NCI-H1092 (cell line): Measurements from ENCODE around the gene EFL1.

Source experiments
- DNase-seq: peaks from one replicate; lab custom pipeline; 2025; lab: John Stamatoyannopoulos, UW

Gene EFL1

GRCh38 chr15:82124331-82125263, 137.9 kb downstream of the EFL1 start:
- DNase-seq, result no peak

- DNase-seq, result no peak
Observed at GRCh38 chr15:82122746-82123400, 139.7 kb downstream of the EFL1 start.

GRCh38 chr15:82118040-82118439, 144.5 kb downstream of the EFL1 start:
- DNase-seq, result no peak

- no peak for DNase-seq
Observed at GRCh38 chr15:82117296-82117695, 145.2 kb downstream of the EFL1 start.

- no peak for DNase-seq
Observed at GRCh38 chr15:82114660-82115059, 147.9 kb downstream of the EFL1 start.

GRCh38 chr15:82113106-82113715, 149.3 kb downstream of the EFL1 start:
- no peak for DNase-seq

- no peak for DNase-seq
Observed at GRCh38 chr15:82111918-82112317, 150.6 kb downstream of the EFL1 start.

GRCh38 chr15:82110144-82110543, 152.4 kb downstream of the EFL1 start:
- no peak for DNase-seq

- no peak for DNase-seq
Observed at GRCh38 chr15:82108489-82109078, 153.9 kb downstream of the EFL1 start.

- no peak for DNase-seq
Observed at GRCh38 chr15:82106679-82107078, 155.9 kb downstream of the EFL1 start.

- DNase-seq, result no peak
Observed at GRCh38 chr15:82105451-82106215, 156.9 kb downstream of the EFL1 start.

- DNase-seq, result no peak
Observed at GRCh38 chr15:82103468-82103867, 159.1 kb downstream of the EFL1 start.

GRCh38 chr15:82100111-82100929, 162.2 kb downstream of the EFL1 start:
- no peak for DNase-seq

GRCh38 chr15:82098674-82099073, 163.9 kb downstream of the EFL1 start:
- DNase-seq, result no peak

GRCh38 chr15:82095803-82096202, 166.7 kb downstream of the EFL1 start:
- no peak for DNase-seq

- DNase-seq, result no peak
Observed at GRCh38 chr15:82093774-82094211, 168.7 kb downstream of the EFL1 start.

- DNase-seq, result no peak
Observed at GRCh38 chr15:82093325-82093724, 169.2 kb downstream of the EFL1 start.

GRCh38 chr15:82091636-82092140, 170.8 kb downstream of the EFL1 start:
- DNase-seq, result no peak

GRCh38 chr15:82086243-82086995, 176.1 kb downstream of the EFL1 start:
- DNase-seq, result no peak
